ENCODE measurements around the gene FOXR1.
"Not testable (repeated sequence)": the region's sequence is repeated elsewhere in the genome, so short reads cannot be mapped to it uniquely, and the experiment has no call there.

The FOXR1 gene

DNA sequence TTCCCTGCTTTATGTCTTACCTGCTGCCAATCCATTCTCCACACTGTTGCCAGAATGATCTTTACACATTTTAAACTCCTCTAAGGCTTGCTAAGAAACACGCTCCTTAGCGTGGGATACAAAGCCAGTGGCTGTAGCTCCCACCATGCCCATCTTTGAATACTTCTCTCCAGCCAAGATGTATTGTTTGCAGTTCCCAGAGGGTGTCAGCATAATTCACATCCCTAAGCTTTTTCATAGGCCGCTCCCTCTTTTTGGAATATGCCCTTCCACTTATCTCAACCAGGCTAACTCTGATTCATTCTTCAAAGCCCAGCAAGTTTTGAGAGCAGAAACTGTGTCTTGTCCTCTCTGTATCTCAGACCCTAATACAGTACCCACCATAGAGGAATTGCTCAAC, 23.6 kb upstream of the FOXR1 start:
- DNase-seq: no peak

DNA sequence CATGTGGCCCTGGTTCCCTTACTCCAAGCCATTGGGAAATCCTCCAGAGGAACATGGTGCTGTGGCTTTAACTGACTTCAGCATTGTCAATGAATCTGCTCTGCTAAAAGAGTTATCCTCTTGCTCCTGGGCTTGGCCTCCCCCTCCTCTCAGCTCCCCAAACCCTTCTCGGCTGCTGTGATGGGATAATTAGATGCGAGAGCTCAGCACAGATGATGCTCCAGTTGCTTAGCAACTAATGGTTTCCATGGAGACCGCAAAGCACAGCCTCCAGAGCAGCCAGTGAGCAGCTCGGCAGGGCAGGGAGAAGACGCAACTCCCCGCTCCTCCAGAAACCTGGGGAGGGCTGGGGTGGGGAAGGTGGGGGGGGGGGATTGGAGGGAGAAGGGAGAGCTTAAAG, 18.3 kb upstream of the FOXR1 start:
- no peak for DNase-seq

DNA sequence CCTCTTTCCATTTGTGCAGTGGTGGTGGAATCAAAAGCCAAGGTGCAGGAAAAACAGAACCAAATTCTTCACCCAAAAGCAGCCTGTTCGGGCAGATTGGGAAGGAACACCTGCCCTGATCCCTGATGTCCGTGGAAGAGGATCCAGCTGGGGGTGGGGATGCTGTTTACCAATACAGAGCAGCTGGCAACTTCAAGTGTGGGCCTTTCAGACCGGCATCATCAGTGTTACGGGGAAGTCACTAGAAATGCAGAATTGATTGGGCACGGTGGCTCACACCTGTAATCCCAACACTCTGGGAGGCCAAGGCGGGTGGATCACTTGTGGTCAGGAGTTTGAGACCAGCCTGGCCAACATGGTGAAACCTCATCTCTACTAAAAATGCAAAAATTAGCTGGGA, 17.6 kb upstream of the FOXR1 start:
- DNase-seq: not testable (repeated sequence)

DNA sequence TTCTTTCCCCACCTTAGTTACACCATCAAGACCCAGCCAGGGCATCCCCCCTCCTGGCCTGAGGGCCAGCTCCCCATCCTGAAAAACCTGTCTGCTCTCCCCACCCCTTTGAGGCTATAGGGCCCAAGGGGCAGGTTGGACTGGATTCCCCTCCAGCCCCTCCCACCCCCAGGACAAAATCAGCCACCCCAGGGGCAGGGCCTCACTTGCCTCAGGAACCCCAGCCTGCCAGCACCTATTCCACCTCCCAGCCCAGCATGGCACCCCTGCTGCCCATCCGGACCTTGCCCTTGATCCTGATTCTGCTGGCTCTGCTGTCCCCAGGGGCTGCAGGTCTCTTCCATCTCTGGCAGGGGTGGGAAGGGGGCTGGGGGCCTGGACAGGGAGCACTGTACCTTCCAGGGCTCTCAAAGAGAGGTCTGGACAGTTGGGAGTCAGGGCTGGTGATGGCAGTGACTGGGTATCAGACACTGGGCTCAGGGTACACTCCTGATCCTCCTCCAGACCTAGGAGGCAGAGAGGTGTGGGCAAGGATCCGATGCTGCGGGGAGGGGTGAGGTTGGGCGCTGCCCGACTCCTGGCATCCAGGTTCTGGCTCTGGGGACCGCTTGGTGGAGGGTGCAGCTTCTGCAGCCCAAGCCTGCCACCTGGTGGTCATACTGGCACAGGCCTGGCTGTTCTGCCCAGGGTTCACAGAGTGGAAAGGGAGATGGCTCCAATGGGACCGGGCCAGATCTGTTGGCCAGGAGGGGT, 15.3 kb upstream of the FOXR1 start, which contains the start of gene UPK2:
TSS of gene UPK2 (plus strand) at position 205 of the 753 bp plus-strand sequence. CDS start at position 258, 53 bp downstream.
- DNase-seq: peak; percentile 91

DNA sequence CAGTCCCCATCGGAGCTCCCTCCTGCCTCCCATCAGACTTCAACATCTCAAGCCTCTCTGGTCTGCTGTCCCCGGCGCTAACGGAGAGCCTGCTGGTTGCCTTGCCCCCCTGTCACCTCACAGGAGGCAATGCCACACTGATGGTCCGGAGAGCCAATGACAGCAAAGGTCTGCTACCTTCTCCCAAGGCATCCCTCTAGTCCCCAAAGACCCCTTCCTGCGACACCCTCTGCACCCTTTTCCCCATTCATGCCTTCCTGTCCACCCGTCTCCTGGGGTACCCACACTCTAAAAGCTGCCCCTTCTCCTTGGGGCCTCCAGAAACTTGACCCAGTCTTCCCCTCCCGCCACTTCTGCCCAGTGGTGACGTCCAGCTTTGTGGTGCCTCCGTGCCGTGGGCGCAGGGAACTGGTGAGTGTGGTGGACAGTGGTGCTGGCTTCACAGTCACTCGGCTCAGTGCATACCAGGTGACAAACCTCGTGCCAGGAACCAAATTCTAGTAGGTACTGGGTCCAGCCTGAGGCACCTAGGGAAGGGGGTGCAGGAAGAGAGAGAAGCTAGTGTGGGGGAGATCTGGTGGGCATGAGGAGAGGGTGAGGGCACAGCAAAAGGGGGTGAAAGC, 14.6 kb upstream of the FOXR1 start:
- DNase-seq: no peak

DNA sequence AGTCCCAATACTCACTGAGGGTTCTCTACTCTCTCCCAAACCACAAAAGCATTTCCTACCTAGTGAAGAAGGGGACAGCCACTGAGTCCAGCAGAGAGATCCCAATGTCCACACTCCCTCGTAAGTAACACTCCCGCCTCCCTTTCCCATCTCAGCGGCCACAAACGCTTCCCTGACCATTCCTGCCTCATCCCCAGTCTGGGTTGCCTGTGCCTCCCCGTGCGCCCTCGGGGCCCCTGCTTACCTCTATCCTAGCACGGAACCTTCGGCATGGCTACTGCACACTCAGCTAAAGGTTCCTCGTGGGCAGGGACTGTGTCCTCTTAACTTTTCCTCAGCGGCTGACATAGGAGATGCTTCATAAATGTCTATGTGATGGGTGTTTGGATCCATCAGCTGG, 14.0 kb upstream of the FOXR1 start:
- no peak for DNase-seq

DNA sequence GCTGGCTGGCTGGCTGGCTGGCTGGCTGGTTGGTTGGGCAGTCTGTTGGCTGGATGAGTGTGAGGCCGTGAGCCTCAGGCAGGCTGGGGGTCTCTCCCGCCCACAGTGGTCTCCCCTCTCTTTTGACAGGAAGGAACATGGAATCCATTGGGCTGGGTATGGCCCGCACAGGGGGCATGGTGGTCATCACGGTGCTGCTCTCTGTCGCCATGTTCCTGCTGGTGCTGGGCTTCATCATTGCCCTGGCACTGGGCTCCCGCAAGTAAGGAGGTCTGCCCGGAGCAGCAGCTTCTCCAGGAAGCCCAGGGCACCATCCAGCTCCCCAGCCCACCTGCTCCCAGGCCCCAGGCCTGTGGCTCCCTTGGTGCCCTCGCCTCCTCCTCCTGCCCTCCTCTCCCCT, 13.6 kb upstream of the FOXR1 start:
- no peak for DNase-seq

DNA sequence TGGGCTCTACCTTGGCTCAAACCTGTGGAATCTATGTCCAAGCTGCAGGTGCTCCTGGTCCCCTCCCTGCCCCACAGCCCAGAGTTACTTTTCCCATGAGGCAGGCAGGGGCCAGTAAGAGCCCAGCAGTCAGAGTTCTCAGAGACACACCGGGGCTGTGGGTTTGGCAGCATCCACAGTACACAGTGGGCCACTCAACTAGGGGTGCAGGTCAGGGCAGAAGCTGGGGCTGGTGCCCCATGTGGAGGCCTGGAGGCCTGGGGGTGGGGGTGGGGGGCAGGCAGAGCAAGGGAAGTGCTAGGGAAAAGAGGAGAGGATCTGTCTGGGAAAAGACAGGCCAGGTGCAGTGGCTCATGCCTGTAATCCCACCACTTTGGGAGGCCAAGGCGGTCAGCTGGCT, 13.0 kb upstream of the FOXR1 start:
- no peak for DNase-seq

DNA sequence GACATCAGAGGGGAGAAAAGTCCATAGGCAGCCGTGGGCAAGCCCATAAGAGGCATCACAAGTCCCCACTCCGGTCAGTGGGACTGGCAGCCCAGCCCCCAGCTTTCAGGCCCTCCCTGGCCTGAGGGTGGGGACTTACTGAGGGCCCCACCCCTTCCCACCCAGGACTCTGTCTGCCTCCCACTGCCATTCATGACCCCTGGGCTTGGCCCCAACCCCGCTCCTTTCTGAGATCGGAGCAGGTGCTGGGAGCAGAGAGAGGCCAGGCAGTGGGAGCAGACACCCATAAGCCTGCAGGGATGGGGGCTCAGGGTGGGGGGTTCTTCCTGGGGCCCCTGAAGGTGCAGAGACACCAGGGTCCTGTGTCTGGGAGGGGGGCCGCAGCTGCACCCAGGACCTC, 10.4 kb upstream of the FOXR1 start:
- no peak for DNase-seq

DNA sequence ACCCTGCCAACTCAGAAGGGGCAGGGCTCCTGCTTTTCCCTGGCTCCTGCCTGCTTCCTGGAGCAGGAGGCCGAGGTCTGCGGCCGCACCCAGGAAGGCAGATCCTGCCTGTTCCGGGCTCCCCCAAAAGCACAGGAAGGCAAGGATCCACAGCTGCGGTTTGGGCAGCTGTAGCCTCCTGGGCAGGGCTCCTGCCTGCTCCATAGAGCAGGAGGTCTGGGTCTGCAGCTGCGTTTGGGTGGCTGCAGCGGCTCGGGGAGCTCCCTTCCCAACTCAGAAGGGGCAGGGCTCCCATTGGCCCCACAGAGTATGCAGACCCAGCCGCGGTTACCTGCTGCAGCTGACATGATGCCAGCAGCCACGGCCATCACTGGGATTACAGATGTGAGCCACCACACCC, 10.0 kb upstream of the FOXR1 start:
- no peak for DNase-seq

DNA sequence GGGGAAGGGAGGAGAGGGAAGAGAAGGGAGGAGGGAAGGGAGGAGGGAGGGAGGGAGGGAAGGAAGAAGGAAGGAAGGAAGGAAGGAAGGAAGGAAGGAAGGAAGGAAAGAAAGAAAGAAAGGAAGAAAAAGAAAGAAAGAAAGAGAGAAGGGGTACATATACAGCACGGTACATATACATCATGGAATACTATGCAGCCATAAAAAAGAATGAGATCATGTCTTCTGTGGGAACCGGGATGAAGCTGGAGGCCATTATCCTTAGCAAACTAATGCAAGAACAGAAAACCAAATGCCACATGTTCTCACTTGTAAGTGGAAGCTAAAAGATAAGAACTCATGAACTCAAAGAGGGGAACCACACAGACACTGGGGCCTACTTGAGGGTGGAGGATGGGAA, 2.1 kb upstream of the FOXR1 start:
- DNase-seq: not testable (repeated sequence)

DNA sequence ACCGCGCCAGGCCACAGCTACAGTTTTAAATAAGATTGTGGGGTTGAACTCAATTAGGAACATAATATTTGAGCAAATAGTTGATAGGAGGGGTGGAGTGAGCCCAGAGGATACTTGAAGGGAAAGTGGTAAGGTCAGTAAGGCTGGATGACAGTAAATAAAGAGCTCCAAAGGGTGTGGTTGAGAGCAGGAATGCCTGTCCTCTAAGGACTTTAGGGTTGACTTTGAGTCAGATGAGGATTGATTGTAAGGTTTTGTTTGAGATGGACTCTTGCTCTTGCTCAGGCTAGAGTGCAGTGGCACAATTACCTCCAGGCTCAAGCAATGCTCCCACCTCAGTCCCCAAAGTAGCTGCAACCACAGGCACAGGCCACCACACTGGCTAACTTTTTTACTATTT, 2.4 kb downstream of the FOXR1 start:
- no peak for DNase-seq

DNA sequence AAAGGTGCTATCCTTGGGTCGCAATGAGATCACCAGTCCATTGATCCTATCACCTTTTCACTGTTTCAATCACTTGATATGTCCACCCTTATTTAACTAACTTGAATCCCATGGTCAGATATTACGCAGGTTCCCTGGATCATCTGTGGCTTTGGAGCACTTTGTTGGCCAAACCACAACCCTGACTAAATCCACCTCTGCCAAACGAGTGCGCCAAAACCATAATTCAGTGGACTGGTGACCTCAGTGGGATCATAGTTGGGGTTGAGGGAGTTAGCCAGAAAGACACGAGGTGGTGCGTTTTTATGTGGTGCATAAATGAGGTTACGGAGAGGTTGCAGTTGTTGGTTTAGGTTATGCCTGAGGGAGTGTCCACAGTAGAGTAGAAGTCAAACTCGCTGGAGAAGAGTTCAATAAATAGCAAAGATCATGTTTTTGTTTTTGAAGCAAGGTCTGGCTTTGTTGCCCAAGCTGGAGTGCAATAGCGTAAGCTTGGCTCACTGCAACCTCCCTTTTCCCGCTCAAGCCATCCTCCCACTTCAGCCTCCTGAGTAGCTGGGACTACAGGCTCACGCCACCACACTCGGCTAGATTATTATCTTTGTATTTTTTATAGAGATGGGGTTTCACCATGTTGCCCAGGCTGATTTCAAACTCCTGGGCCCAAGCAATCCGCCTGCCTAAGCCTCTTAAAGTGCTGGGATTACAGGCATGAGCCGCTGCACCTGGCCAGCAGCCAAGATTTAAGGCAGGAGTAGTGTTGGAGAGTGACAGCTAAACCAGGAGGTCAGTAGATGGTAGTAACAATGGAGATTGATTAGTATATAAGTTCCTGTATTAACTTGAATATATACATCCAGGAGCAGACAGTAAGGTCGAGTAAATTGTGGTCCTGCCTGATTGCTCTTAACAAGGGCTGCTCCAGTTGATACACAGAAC, 4.5 kb downstream of the FOXR1 start:
- no peak for DNase-seq

DNA sequence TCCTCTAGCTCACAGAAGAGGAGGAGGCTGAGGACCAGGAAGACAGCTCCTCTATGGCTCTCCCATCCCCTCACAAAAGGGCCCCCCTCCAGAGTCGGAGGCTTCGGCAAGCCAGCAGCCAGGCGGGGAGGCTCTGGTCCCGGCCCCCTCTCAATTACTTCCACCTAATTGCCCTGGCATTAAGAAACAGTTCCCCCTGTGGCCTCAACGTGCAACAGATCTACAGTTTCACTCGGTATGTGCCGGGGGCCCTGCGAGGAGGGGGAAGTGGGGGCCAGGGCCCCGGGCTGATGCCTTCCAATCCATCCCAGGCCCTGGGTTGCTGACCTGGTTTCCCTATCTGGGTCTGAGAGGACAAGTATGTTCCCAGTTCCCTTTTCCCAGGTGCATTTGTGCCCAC, 7.9 kb downstream of the FOXR1 start:
- DNase-seq: no peak

DNA sequence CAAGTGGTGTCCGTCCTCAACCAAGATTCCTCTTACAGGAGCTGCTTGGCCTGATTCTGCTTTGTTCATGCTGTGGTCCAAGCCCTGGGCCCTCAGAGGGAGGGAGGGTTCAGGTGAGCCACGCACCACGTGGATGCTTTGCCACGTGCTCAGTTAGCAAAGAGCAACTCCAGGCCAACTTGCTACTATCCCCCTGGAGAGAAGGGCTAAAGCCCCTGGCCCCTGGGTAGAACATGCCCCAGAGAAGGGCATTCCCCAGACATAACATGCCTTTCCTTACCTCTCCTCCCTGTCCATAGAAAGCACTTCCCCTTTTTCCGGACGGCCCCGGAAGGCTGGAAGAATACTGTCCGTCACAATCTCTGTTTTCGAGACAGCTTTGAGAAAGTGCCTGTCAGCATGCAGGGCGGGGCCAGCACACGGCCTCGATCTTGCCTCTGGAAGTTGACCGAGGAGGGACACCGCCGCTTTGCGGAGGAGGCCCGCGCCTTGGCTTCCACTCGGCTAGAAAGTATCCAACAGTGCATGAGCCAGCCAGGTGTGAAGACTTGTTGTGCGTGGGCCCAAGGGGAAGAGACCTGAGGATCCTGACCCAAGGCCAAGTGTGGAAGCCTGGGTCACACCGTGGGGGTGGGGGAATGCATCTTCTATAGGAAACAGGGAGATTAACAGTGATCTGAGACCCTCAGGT, 8.8 kb downstream of the FOXR1 start:
- no peak for DNase-seq

DNA sequence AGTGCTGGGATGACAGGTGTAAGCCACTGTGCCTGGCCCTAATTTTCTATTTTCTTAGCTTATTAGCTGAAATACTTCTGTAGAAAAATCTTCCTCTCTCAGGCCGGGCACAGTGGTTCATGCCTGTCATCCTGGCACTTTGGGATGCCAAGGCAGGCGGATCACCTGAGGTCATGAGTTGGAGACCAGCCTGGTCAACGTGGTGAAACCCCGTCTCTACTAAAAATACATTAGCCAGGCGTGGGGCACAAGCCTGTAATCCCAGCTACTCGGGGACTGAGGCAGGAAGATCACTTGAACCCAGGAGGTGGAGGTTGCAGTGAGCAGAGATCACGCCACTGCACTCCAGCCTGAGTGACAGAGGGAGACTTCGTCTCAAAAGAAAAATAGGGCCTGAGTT, 12.8 kb downstream of the FOXR1 start:
- DNase-seq: not testable (repeated sequence)

DNA sequence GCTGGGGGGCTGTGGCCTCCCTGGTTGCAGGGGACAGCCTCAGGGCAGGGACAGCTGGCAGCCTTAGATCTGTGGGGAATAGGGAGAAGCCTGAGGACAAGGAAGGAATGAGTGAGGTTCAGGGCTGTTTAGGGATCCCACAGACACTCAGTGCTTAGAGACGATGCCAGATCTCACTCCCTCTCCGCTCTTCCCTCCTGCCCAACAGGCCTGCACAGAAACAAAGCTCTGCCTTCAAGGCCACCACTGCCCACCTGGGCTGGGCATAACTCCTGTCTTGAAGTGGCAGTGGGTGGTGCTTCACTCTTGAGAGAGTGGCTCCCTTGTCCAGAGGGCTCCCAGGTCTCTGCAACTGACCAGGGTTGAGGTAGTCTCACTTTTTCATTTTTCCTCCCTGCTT, 13.3 kb downstream of the FOXR1 start:
- DNase-seq: no peak

DNA sequence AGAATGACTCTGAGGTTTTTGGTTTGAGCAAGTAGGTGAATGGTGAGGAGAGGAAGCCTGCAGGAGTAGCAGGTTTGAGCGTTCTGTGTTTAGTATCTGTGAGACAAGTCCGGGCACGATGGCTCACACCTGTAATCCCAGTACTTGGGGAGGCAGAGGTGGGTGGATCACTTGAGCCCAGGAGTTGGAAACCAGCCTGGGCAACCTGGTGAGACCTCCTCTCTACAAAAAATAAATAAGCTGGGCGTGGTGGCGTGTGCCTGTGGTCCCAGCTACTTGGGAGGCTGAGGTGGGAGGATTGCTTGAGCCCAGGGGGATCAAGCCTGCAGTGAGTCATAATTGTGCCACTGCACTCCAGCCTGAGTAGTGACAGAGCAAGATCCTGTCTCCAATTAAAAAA, 16.7 kb downstream of the FOXR1 start:
- DNase-seq: no peak

DNA sequence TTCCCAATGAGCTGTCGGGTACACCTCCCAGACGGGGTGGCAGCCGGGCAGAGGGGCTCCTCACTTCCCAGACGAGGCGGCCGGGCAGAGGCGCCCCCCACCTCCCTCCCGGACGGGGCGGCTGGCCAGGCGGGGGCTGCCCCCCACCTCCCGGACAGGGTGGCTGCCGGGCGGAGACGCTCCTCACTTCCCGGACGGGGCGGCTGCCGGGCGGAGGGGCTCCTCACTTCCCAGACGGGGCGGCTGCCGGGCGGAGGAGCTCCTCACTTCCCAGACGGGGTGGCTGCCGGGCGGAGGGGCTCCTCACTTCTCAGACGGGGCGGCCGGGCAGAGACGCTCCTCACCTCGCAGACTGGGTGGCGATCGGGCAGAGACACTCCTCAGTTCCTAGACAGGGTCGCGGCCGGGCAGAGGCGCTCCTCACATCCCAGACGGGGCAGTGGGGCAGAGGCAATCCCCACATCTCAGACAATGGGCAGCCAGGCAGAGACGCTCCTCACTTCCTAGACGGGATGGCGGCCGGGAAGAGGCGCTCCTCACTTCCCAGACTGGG, 20.0 kb downstream of the FOXR1 start:
- not testable (repeated sequence) for DNase-seq

DNA sequence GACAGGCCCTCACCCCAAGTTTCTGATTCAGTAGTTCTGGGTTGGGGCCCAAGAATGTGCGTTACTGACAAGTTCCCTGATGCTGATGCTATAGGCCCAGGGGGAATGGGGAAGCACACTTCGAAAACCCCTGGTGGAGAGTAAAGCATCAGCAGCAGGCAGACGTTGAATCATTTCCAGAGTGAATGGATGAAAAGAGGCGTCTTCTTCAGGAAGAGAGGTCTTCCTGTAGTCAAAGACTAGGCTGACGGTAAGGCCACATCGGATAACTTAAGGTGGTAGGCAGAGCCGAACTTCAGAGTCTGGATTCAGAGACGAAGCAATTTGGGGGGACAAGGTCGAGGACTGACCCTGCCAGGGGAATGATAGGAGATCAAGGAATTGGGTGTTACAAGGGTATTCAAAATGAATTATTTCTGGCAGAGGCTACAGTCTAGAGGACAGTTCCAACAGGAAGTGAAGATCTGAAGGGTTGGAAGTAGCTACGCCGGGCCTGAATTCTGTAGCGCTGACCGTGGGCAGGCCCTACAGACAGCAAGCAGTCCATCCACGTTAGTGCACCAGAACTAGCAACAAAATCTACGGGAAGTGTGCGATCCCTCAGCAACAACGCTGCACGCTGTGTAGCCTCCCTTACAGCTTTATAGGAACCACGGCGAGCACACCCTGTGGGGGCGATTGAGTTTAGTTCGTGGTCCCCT, 25.5 kb downstream of the FOXR1 start:
- DNase-seq: peak; percentile 21

DNA sequence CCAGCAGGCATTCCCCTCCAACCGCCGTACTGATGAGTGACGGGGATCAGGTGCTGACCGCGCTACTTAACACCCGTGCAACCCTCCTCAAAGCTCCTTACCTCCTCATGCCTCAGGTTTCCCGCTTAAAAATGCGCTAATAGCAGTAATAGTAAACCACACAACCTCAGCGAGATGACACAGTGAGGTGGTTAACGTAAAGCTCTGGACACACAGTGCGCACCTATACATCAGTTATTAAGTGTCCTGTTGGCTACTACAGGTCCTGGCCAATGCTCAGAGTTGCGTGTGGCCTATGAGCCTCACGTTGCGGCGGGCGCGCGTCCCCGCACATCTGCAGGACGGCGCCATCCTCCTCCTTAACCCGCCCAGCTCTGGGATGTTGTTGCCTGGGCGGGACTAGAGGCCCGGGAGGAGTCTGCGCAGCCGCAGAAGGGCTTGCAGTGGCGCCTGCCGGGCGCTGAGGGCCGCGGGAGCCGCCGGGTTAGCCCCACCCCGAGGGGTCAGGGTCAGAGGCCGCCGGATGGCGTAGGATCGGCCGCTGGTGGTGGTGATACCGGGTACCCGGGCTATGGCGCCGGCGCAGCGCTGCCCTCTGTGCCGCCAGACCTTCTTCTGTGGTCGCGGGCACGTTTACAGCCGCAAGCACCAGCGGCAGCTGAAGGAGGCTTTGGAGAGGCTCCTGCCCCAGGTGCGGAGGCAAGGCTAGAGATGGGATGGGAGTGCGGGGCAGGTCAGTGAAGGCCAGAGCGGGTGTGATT, 26.2 kb downstream of the FOXR1 start, which contains the start of gene CENATAC:
TSS of gene CENATAC (plus strand) at position 512 of the 761 bp plus-strand sequence. CDS start at position 572, 60 bp downstream.
- peak; percentile 96 for DNase-seq
